Stomach (tissue), 9 donors: ENCODE data around the gene NPY. TPM values are rescaled to one million over a fixed set of nuclear protein-coding genes. Genes with fewer than 3 reads are reported as not detected.

Source experiments
- DNase-seq, 2 donors: peaks; one replicate each; pipeline versions ENCODE4 v3.0.0 to v3.0.0-alpha.2; 2013 to 2019
- H3K27ac ChIP-seq, 5 donors: fragments of 200-600 bp in 4 of 5; sonication (generic) in 4 of 5; one replicate each; pipeline ENCODE4 v1.5.1; 2013 to 2019; ENCODE audit warnings: mild to moderate bottlenecking in 1 of 5, moderate library complexity in 1 of 5
- H3K27me3 ChIP-seq, 3 donors: fragments of 200-600 bp; sonication (generic); one replicate each; pipeline ENCODE4 v1.5.1; 2017 to 2019; ENCODE audit warnings: mixed run types in 1 of 3
- H3K36me3 ChIP-seq, 4 donors: fragments of 200-600 bp; sonication (generic); 1 replicate in 3 of 4; 2 replicates in 1 of 4; pipeline ENCODE4 v1.5.1; 2016 to 2019
- H3K4me1 ChIP-seq, 4 donors: fragments of 200-600 bp; sonication (generic); one replicate each; pipeline ENCODE4 v1.5.1; 2016 to 2019
- H3K4me3 ChIP-seq, 4 donors: fragments of 200-600 bp; sonication (generic) in 3 of 4; one replicate each; pipeline ENCODE4 v1.5.1; 2016 to 2019; ENCODE audit warnings: mild to moderate bottlenecking in 1 of 4
- H3K9me3 ChIP-seq, 4 donors: fragments of 200-600 bp; sonication (generic); one replicate each; pipeline ENCODE4 v1.5.1; 2016 to 2019
- EP300 ChIP-seq: sonication (generic); formaldehyde crosslinking; IDR thresholded peaks from one replicate; pipeline ENCODE4 v1.6.1; 2017; ENCODE audit warnings: antibody characterized with exemption
- POLR2A ChIP-seq, 4 donors: fragments of 450-650 bp; IDR thresholded peaks; one replicate each; pipeline ENCODE4 v1.6.1; 2016; ENCODE audit warnings: antibody characterized with exemption in 4 of 4, control low read depth in 2 of 4, mild to moderate bottlenecking in 1 of 4, moderate library complexity in 1 of 4
- POLR2AphosphoS5 ChIP-seq, 3 donors: sonication (generic); formaldehyde crosslinking; IDR thresholded peaks; one replicate each; pipeline ENCODE4 v1.6.1; 2016; ENCODE audit warnings: antibody characterized with exemption in 3 of 3
- WGBS, 5 donors: extraction: QIAGEN DNeasy Blood & Tissue Kit in 3 of 5; methylation state at CpG; one replicate each; pipeline versions ENCODE4 v1.1.5 to v1.1.7; 2013 to 2018; 5-methylcytosine and 5-hydroxymethylcytosine counted together
- intact Hi-C: fragments of 100-400 bp; cut with DNase I; formaldehyde crosslinking; loops from one replicate; pipeline ENCODE4 v1.15.1; 2023; ENCODE audit warnings: low total_unique reads
- polyA plus RNA-seq, 3 donors: library from polyadenylated mRNA; stranded (reverse); fragments of 200-250 nt; gene quantifications; one replicate each; pipeline ENCODE4 v1.2.3, GENCODE V29; 2013
- total RNA-seq, 5 donors: library from RNA; depleted of rRNA; stranded (reverse); fragments of >200 nt; gene quantifications; one replicate each; pipeline versions ENCODE4 v1.1.0 to v1.2.3, GENCODE V29; 2014 to 2016
- TF ChIP-seq, protein P1 (sequence below), 7 experiments: fragments of 450-650 bp in 4 of 7; fragments of 200-600 bp in 3 of 7; sonication (generic) in 3 of 7; IDR thresholded peaks; one replicate each; pipeline ENCODE4 v1.5.1; 2016 to 2019; ENCODE audit warnings: antibody characterized with exemption in 7 of 7, control low read depth in 2 of 7, mild to moderate bottlenecking in 1 of 7
- donor health status: healthy with polysubstance abuse.
- donor health status: Bipolar disorder and iron deficiency.
- donor health status: healthy.

Gene NPY
- total and polyA plus RNA-seq, 8 donors, result 2.6 to 19.2 (median 4.6) TPM; not detected in 4

DNA sequence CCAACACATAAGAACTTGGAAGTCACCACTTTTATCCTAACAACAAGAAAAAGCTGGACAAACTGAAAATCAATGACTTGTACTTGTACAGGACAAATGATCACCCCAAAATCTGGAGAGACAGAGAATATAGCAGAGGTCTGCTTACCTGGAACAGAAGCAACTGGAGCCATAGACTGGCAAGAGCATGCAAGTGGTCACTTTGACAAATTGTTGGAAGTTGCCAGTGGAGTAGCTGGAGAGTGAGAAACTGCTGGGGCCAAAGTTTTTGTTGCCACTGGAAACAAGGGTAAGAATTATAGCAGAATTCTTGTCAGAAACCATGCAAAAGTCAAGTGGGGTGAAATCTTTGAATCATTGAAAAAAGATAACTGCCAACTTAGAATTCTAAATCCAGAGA, 35.2 kb downstream of the NPY start:
- Histone ChIP-seq H3K27me3 (no peaks in the 10 kb centered on the region), H3K27ac (no peak overlapping the region), H3K9me3 (no peaks in the 10 kb centered on the region), H3K4me3 (no peak overlapping the region), H3K4me1 (no peaks in the 10 kb centered on the region), H3K36me3 (no peaks in the 10 kb centered on the region)
- DNase-seq, result no peak
- intact Hi-C loops, result no loop called here
- TF ChIP-seq POLR2AphosphoS5 (IDR thresholded peaks at IDR 0.05), result no peak
- no peak for TF ChIP-seq EP300
- TF ChIP-seq POLR2A (IDR thresholded peaks at IDR 0.05), result no peak
- TF ChIP-seq, protein P1, sequence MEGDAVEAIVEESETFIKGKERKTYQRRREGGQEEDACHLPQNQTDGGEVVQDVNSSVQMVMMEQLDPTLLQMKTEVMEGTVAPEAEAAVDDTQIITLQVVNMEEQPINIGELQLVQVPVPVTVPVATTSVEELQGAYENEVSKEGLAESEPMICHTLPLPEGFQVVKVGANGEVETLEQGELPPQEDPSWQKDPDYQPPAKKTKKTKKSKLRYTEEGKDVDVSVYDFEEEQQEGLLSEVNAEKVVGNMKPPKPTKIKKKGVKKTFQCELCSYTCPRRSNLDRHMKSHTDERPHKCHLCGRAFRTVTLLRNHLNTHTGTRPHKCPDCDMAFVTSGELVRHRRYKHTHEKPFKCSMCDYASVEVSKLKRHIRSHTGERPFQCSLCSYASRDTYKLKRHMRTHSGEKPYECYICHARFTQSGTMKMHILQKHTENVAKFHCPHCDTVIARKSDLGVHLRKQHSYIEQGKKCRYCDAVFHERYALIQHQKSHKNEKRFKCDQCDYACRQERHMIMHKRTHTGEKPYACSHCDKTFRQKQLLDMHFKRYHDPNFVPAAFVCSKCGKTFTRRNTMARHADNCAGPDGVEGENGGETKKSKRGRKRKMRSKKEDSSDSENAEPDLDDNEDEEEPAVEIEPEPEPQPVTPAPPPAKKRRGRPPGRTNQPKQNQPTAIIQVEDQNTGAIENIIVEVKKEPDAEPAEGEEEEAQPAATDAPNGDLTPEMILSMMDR (IDR thresholded peaks at IDR 0.05), result no peak

DNA sequence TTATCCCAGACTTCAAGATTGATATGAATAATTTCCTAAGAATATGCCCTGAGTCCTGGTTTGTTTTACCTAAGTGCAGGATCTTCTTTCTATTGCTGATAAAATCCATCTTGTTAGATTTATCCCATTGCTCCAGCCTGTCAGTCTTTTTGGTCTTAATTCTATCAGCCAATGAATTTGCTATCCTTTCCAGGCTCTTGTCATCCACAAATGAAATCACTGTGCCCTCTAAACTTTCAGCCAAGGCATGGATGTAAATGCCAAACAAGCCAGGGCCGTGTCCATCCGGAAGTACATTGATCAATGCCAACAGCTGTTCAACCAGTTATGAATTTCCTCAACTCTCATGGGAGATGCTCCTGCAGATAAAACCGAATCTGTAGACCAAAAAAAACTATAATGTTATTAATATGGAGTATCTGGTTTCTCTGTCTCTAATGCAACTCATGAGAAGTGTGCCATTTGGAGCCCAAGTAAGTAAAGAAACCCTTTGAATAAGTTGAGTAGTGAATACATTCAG, 40.0 kb downstream of the NPY start:
- H3K4me3 ChIP-seq, result no peak overlapping the region
- 70 to 79% (median 74%) methylated on average over 3 of the region's 3 CpGs for WGBS, 5 donors
- TF ChIP-seq POLR2AphosphoS5 (IDR thresholded peaks at IDR 0.05), result no peak
- TF ChIP-seq, protein P1 (IDR thresholded peaks at IDR 0.05), result no peak
- no peak for TF ChIP-seq POLR2A (IDR thresholded peaks at IDR 0.05)
- no peak for TF ChIP-seq EP300
- no peaks in the 10 kb centered on the region for H3K9me3 ChIP-seq
- intact Hi-C loops, result no loop called here
- no peaks in the 10 kb centered on the region for H3K4me1 ChIP-seq
- no peak for DNase-seq
- H3K27ac ChIP-seq, result no peak overlapping the region
- H3K27me3 ChIP-seq, result no peaks in the 10 kb centered on the region
- no peaks in the 10 kb centered on the region for H3K36me3 ChIP-seq

DNA sequence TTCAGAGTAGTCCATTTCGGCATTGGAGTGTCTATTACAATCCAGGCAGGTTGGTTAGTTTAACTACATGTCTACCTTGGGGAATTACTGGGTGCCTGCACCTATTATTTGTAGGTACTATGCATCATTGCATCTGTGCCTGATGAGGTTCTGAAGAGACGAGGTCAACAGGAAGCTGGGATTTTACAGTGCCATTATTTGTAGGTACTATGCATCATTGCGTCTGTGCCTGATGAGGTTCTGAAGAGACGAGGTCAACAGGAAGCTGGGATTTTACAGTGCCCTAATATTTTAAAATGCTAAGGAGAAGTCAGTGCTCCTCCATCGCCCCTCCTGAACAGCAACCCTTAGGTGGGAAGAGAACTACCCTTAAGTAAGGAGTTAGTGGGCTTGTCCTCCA, 41.7 kb downstream of the NPY start:
- Histone ChIP-seq H3K4me3 (no peak overlapping the region), H3K9me3 (no peaks in the 10 kb centered on the region), H3K27me3 (no peaks in the 10 kb centered on the region), H3K36me3 (no peaks in the 10 kb centered on the region), H3K27ac (no peak overlapping the region), H3K4me1 (no peaks in the 10 kb centered on the region)
- intact Hi-C loops, result no loop called here
- DNase-seq, result no peak
- WGBS, 5 donors, result 84 to 91% (median 88%) methylated on average over 5 of the region's 5 CpGs
- no peak for TF ChIP-seq EP300
- TF ChIP-seq POLR2A (IDR thresholded peaks at IDR 0.05), result no peak
- no peak for TF ChIP-seq POLR2AphosphoS5 (IDR thresholded peaks at IDR 0.05)
- TF ChIP-seq, protein P1 (IDR thresholded peaks at IDR 0.05), result no peak

DNA sequence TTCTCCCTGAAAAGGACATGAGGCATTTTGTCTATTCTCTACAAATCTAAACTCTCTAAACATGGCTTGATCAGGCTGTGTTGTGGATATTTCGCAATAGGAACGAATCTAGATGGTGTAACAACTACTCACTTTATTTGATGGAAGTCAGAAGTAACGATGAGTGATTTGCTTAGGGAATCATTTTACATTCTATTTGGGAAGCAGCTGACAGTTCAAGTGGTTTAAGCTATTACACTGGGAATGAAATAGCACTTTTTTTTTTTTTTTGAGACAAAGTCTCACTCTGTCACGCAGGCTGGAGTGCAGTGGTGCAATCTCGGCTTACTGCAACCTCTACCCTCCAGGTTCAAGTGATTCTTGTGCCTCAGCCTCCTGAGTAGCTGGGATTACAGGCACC, 44.1 kb downstream of the NPY start:
- Histone ChIP-seq H3K9me3 (no peaks in the 10 kb centered on the region), H3K27ac (no peak overlapping the region), H3K4me3 (no peak overlapping the region), H3K4me1 (no peaks in the 10 kb centered on the region), H3K27me3 (no peaks in the 10 kb centered on the region), H3K36me3 (no peaks in the 10 kb centered on the region)
- no peak for DNase-seq
- intact Hi-C loops, result no loop called here
- TF ChIP-seq POLR2AphosphoS5 (IDR thresholded peaks at IDR 0.05) (no peak), EP300 (no peak), POLR2A (IDR thresholded peaks at IDR 0.05) (no peak)
- TF ChIP-seq, protein P1 (IDR thresholded peaks at IDR 0.05), result no peak
- WGBS, 5 donors, result 62 to 82% (median 72%) methylated on average over 5 of the region's 5 CpGs
